Fibroblast of pulmonary artery (primary cell): ENCODE measurements around the gene OR2W3.

ENCODE experiments used
- DNase-seq: peaks from one replicate; pipeline ENCODE4 v3.0.0-alpha.2; 2010; ENCODE audit warnings: low read depth
- H3K4me3 ChIP-seq: replicated peaks from 2 replicates; pipeline ENCODE4 v1.5.1; 2011; ENCODE audit warnings: low read depth, mild to moderate bottlenecking, control low read depth, low read length, moderate library complexity
- TF ChIP-seq, protein P1 (sequence below): IDR thresholded peaks from 2 replicates; pipeline ENCODE4 v1.5.1; 2011; ENCODE audit warnings: mild to moderate bottlenecking, control low read depth, low read length, inconsistent platforms; ENCODE audit errors: missing control alignments

Gene OR2W3

DNA sequence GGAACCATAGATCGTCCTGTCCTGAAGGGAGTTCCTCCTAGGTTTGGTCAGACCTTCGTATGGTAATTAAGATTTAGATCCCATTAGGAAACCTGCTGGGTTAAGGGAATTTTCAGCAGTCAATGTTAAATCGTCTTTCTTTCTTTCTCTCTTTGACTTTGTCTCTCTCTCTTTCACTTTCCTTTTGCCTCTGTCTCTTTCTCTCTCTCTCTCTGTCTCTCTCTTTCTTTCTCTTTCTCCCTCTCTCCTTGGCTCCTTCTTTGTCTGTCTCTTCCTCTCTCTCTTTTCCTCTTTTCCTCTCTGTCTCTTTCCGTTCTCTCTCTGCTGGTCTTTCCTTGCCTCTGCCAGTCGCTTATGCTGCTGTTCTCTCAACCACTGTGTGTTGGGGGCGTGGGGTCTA lies 8.7 kb downstream of the OR2W3 start:
- DNase-seq, result no peak

DNA sequence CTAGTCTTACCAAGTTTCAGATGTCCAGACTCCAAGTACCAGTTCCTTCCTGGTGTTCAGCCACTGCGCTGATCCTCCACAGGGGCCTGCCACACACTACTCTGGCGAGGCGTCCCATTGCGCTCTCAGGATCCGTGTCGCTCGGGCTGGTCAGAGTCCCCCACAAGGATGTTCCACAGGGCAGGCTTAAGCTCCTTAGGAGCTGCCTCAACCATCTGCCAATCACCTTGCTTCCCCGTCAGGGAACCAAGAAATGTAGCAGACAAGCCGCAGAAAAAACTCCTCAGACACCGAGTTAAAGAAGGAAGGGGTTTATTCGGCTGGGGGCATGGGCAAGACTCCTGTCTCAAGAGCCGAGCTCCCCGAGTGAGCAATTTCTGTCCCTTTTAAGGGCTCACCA lies 9.8 kb downstream of the OR2W3 start:
- TF ChIP-seq, protein P1, sequence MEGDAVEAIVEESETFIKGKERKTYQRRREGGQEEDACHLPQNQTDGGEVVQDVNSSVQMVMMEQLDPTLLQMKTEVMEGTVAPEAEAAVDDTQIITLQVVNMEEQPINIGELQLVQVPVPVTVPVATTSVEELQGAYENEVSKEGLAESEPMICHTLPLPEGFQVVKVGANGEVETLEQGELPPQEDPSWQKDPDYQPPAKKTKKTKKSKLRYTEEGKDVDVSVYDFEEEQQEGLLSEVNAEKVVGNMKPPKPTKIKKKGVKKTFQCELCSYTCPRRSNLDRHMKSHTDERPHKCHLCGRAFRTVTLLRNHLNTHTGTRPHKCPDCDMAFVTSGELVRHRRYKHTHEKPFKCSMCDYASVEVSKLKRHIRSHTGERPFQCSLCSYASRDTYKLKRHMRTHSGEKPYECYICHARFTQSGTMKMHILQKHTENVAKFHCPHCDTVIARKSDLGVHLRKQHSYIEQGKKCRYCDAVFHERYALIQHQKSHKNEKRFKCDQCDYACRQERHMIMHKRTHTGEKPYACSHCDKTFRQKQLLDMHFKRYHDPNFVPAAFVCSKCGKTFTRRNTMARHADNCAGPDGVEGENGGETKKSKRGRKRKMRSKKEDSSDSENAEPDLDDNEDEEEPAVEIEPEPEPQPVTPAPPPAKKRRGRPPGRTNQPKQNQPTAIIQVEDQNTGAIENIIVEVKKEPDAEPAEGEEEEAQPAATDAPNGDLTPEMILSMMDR, result no peak
- no peak overlapping the region for H3K4me3 ChIP-seq
- no peak for DNase-seq

More for the DNA sequence above, 8.7 kb downstream of the OR2W3 start:
- H3K4me3 ChIP-seq, result no peak overlapping the region
- TF ChIP-seq, protein P1, result no peak

DNA sequence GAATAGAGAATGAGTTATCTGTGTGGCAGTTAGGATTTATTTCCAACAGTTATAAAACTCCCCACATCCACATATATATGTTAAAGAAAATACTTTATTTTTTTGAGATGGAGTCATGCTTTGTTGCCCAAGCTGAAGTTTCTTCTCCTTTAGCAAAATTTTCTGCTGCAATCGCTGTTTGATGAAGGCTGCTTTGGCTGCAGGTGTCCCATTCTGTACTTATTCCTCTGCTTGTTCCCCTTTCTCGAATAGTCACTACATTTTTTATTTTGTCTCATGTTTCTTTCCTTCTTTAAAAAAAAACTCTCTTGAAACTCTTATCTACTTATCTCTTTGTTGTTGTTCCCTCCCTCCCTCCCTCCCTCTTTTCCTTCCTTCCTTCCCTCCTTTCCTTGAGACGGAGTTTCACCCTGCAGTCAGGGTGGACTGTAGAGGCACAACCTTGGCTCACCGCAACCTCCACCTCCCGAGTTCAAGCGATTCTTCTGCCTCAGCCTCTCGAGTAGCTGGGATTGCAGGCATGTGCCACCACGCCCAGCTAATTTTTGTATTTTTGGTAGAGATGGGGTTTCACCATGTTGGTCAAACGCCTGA lies 10.6 kb downstream of the OR2W3 start:
- no peak for DNase-seq
- TF ChIP-seq, protein P1, result no peak
- H3K4me3 ChIP-seq, result no peak overlapping the region

DNA sequence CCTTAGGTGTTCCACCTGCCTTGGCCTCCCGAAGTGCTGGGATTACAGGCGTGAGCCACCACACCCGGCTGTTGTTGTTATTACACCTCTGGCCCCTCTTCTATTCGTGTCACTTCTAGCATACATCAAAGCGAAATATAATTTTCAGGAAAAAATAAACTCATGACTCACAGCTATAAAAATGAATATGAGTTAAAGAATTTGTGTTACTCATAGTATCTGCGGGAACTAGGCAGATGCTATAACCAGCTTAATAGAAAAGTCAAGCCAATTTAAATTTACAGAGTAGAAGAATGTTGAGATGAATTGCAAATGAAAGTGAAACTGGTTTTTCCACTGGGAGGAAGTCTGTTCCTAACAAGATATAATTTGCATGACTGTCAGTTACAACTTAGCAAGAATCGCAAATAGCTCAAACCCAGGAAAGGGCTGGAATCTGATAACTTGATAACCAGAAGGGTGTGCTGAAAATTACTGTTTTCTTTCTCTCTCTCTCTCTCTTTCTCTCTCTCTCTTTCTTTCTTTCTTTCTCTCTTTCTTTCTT lies 11.2 kb downstream of the OR2W3 start:
- H3K4me3 ChIP-seq, result peak overlapping the region; percentile 28
- peak; percentile 23 for DNase-seq
- TF ChIP-seq, protein P1, result no peak

DNA sequence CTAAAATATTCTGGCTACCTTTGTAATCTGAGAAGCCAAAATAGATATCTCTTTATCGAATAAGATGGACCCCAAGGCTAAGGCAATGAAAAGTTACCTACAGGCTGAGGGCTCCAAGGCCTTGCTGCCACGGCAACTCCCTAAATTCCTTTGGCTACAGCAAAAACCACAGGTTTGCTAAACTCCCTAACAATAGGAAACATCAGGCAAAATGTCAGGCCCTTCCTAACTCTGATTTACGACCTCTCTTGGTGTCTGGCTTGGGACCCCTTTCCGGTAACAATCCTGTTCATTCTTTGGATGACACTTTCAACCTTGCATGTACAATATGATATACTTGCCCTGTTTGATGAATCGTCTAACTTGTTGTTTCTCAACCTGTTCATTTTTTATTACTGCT lies 13.4 kb downstream of the OR2W3 start:
- DNase-seq, result no peak
- no peak overlapping the region for H3K4me3 ChIP-seq
- TF ChIP-seq, protein P1, result no peak

DNA sequence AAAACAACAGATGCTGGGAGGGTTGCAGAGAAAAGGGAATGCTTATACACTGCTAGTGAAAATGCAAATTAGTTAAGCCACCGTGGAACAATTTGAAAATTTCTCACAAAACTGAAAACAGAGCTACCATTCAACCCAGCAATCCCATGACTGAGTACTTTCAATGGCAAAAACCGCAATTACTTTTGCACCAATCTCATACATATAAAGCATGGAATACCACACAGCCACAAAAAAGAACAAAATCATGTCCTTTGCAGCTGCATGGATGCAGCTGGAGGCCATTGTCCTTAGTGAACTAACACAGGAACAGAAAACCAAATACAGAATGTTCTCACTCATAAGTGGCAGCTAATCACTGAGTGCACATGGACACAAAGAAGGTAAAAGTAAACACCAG lies 18.4 kb downstream of the OR2W3 start:
- H3K4me3 ChIP-seq, result no peak overlapping the region
- DNase-seq, result no peak
- TF ChIP-seq, protein P1, result no peak
